ENCODE results near the gene AGBL4.

AGBL4 gene

GRCh38 chr1:49319426-49319963 lies 704.3 kb downstream of the AGBL4 start:
- Histone ChIP-seq H3K4me1 (ENCODE audit: insufficient read depth, low read length, severe bottlenecking) (no peaks in the 10 kb centered on the region), H3K9me2 (ENCODE audit: low read depth, low read length) (no peaks in the 10 kb centered on the region), H3K9me3 (ENCODE audit: low read length) (no peaks in the 10 kb centered on the region), H4K20me1 (ENCODE audit: insufficient read depth, low read length) (no peaks in the 10 kb centered on the region), H3K27me3 (ENCODE audit: insufficient read depth, low read length) (no peaks in the 10 kb centered on the region), H3K27ac (ENCODE audit: low read depth, low read length, poor library complexity, severe bottlenecking) (no peak overlapping the region), H3F3A (ENCODE audit: insufficient read depth, low read length) (no peaks in the 10 kb centered on the region), H3K4me2 (ENCODE audit: low read length) (no peak overlapping the region), H2AFZ (ENCODE audit: low read length) (no peak overlapping the region), H3K36me3 (ENCODE audit: insufficient read depth, low read length) (no peaks in the 10 kb centered on the region), H3K9ac (ENCODE audit: low read length) (no peak overlapping the region), H3K4me3 (ENCODE audit: low read depth, low read length, poor library complexity, severe bottlenecking) (no peak overlapping the region), H3K79me2 (ENCODE audit: insufficient read depth, low read length) (no peaks in the 10 kb centered on the region)
- TF ChIP-seq CTCF (IDR thresholded peaks at IDR 0.05; ENCODE audit: low read length) (no peak), EZH2 (IDR thresholded peaks at IDR 0.05; ENCODE audit: borderline replicate concordance, low read length) (no peak)

GRCh38 chr1:49318218-49318617 lies 705.5 kb downstream of the AGBL4 start:
- no peaks in the 10 kb centered on the region for H3K9me2 ChIP-seq (ENCODE audit: low read depth, low read length)
- TF ChIP-seq CTCF (IDR thresholded peaks at IDR 0.05; ENCODE audit: low read length) (no peak), EZH2 (IDR thresholded peaks at IDR 0.05; ENCODE audit: borderline replicate concordance, low read length) (no peak)

GRCh38 chr1:49307457-49307856 lies 716.3 kb downstream of the AGBL4 start:
- H3K9me3 ChIP-seq (ENCODE audit: low read length) = no peaks in the 10 kb centered on the region
- no peaks in the 10 kb centered on the region for H3K79me2 ChIP-seq (ENCODE audit: insufficient read depth, low read length)
- H3K27ac ChIP-seq (ENCODE audit: low read depth, low read length, poor library complexity, severe bottlenecking) = no peak overlapping the region
- H3F3A ChIP-seq (ENCODE audit: insufficient read depth, low read length) = no peaks in the 10 kb centered on the region
- no peaks in the 10 kb centered on the region for H3K27me3 ChIP-seq (ENCODE audit: insufficient read depth, low read length)
- no peaks in the 10 kb centered on the region for H3K36me3 ChIP-seq (ENCODE audit: insufficient read depth, low read length)
- H3K4me2 ChIP-seq (ENCODE audit: low read length) = no peak overlapping the region
- no peak overlapping the region for H3K4me3 ChIP-seq (ENCODE audit: low read depth, low read length, poor library complexity, severe bottlenecking)
- no peak overlapping the region for H2AFZ ChIP-seq (ENCODE audit: low read length)
- no peaks in the 10 kb centered on the region for H3K4me1 ChIP-seq (ENCODE audit: insufficient read depth, low read length, severe bottlenecking)
- no peaks in the 10 kb centered on the region for H4K20me1 ChIP-seq (ENCODE audit: insufficient read depth, low read length)
- TF ChIP-seq EZH2 (IDR thresholded peaks at IDR 0.05; ENCODE audit: borderline replicate concordance, low read length) = no peak
- no peak for TF ChIP-seq CTCF (IDR thresholded peaks at IDR 0.05; ENCODE audit: low read length)
- no peaks in the 10 kb centered on the region for H3K9me2 ChIP-seq (ENCODE audit: low read depth, low read length)
- H3K9ac ChIP-seq (ENCODE audit: low read length) = no peak overlapping the region

More at GRCh38 chr1:49318218-49318617, 705.5 kb downstream of the AGBL4 start:
- H3K4me3 ChIP-seq (ENCODE audit: low read depth, low read length, poor library complexity, severe bottlenecking) = no peak overlapping the region
- H3K9me3 ChIP-seq (ENCODE audit: low read length) = no peaks in the 10 kb centered on the region
- H3K27ac ChIP-seq (ENCODE audit: low read depth, low read length, poor library complexity, severe bottlenecking) = no peak overlapping the region
- H2AFZ ChIP-seq (ENCODE audit: low read length) = no peak overlapping the region
- H3K79me2 ChIP-seq (ENCODE audit: insufficient read depth, low read length) = no peaks in the 10 kb centered on the region
- H3K27me3 ChIP-seq (ENCODE audit: insufficient read depth, low read length) = no peaks in the 10 kb centered on the region
- no peaks in the 10 kb centered on the region for H3F3A ChIP-seq (ENCODE audit: insufficient read depth, low read length)
- H3K4me2 ChIP-seq (ENCODE audit: low read length) = no peak overlapping the region
- no peaks in the 10 kb centered on the region for H3K36me3 ChIP-seq (ENCODE audit: insufficient read depth, low read length)
- H3K4me1 ChIP-seq (ENCODE audit: insufficient read depth, low read length, severe bottlenecking) = no peaks in the 10 kb centered on the region
- no peaks in the 10 kb centered on the region for H4K20me1 ChIP-seq (ENCODE audit: insufficient read depth, low read length)
- H3K9ac ChIP-seq (ENCODE audit: low read length) = no peak overlapping the region

All from OCI-LY1 (cell line).